Stimulated activated memory B cell treated with anti-CD40 and anti-IgM and Interleukin-4, amounts not matched to agents 10 μg/mL and 1 μg/mL and 100 μg/mL, for 72 hours (primary cell): Measurements from ENCODE around the gene CHST15.

ENCODE experiments used
- ATAC-seq: fragments of 150-1000 bp; cut with Tn5 transposase; 2 replicates; pipeline ENCODE4 v1.10.0; 2021
- H3K27ac Mint-ChIP-seq: one replicate; pipeline ENCODE4 v1.8.0; 2022; ENCODE audit warnings: mild to moderate bottlenecking, mixed read lengths
- H3K27me3 Mint-ChIP-seq: one replicate; pipeline ENCODE4 v1.8.0; 2022; ENCODE audit warnings: mixed read lengths
- H3K36me3 Mint-ChIP-seq: one replicate; pipeline ENCODE4 v1.8.0; 2022; ENCODE audit warnings: mixed read lengths
- H3K4me1 Mint-ChIP-seq: one replicate; pipeline ENCODE4 v1.8.0; 2022; ENCODE audit warnings: mixed read lengths
- H3K4me3 Mint-ChIP-seq: one replicate; pipeline ENCODE4 v1.8.0; 2022; ENCODE audit warnings: mild to moderate bottlenecking, moderate library complexity, mixed read lengths
- H3K9me3 Mint-ChIP-seq: one replicate; pipeline ENCODE4 v1.8.0; 2022; ENCODE audit warnings: mixed read lengths

Gene CHST15

DNA sequence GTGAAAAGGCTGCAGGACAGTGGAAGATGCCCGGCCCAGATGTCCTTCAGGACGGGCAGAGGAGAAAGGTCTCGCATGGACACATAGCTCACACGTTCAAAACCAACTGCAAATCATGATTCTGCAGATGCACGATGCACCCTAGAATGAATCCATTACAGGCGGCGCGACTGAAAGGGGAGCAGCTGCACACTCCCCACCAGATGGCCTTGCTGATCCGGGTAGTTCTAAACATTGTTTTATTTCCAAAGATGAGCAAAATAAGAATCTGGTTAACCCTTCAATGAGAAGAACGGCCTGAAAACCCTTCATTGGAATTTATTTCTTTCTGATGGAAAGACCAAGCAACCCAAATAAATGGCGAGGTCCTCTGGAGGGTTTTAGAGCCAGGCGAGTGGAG, 33.8 kb downstream of the CHST15 start:
- Mint-ChIP-seq H3K9me3 (no peaks in the 10 kb centered on the region), H3K4me3 (no peak overlapping the region), H3K36me3 (no peaks in the 10 kb centered on the region), H3K4me1 (peaks cover 36% of the 10 kb centered on the region), H3K27me3 (no peaks in the 10 kb centered on the region), H3K27ac (no peak overlapping the region)
- ATAC-seq = no peak

DNA sequence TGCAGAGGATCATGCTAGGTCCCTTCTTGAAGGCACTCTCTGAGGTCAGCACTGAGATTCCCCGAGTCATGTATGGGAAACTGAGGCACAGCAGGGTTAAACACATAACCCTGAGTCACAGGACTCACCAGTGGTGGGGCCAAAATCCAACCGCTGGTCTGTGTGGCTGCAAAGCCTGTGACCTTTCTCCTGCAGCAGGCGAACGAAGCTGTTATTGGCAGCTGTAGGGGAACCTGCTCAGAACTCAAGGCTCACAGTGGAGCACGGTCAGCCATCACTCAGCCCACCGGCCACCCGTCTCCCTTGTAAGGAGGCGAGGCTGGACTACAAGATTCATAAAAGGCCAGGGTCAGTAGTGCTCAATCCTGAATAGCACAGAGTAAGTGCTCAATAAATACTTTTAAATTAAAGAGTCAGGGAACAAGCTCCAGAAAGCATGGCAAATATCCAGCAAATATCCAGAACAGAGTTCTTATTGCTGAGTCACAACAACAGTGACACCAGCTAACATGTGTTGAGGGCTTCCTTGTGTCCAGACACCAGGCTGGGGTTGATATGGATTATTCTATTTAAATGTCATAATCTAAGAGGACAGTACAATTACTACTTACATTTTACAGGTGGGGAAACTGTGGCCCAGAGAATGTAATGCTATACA, 34.9 kb downstream of the CHST15 start:
- H3K9me3 Mint-ChIP-seq = no peaks in the 10 kb centered on the region
- H3K27me3 Mint-ChIP-seq = no peaks in the 10 kb centered on the region
- H3K4me1 Mint-ChIP-seq = peaks cover 34% of the 10 kb centered on the region
- ATAC-seq = no peak
- no peak overlapping the region for H3K27ac Mint-ChIP-seq
- peaks cover 6% of the 10 kb centered on the region for H3K36me3 Mint-ChIP-seq
- H3K4me3 Mint-ChIP-seq = no peak overlapping the region

DNA sequence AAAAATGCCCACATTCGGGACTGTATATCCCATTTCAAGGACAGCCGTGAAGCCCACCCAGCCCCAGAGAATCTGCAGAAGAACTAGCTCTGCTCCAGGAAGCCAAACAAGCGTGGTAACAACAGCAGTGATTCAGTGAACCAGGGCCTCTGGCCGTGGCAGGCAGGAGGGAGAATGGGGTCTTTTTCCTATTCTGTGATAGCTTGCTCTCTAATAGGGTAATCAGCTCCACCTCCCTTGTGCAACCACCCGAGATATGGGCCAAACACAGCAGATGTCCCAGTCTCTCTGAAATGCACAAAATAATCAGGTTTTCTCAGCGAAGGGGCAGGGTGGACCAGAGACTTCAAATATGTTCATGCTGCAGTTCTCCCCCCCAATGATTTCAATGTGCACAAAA, 35.8 kb downstream of the CHST15 start:
- Mint-ChIP-seq H3K27me3 (no peaks in the 10 kb centered on the region), H3K27ac (no peak overlapping the region), H3K36me3 (peaks cover 6% of the 10 kb centered on the region), H3K4me1 (peaks cover 25% of the 10 kb centered on the region), H3K4me3 (no peak overlapping the region), H3K9me3 (no peaks in the 10 kb centered on the region)
- no peak for ATAC-seq

DNA sequence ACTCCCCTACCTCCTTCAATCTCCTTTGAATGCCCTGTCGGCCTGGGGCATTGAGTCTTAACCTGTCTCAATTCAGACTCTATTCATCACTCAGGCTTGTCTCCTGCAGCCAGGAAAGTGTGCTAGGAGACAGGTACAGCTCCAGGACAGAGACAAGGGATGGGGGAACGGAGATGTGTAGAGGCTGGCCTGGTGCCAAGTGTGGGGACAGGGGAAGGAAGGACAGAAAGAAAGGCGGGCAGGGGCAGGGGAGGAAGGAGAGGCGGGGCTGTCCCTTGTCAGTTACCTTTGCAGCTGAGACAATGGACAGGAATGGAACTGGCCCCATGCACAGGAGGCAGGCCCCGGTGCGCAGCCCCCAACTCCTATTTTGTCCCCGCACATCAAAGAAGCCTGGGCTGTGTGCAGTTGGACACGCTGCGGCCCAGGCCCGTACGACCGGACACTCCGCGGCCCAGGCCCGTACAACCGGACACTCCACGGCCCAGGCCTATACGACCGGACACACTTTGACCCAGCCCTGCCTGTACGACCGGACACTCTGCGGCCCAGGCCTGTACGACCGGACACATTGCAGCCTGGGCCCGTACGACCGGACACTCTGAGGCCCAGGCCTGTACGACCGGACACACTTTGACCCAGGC, 36.9 kb downstream of the CHST15 start:
- no peak overlapping the region for H3K27ac Mint-ChIP-seq

DNA sequence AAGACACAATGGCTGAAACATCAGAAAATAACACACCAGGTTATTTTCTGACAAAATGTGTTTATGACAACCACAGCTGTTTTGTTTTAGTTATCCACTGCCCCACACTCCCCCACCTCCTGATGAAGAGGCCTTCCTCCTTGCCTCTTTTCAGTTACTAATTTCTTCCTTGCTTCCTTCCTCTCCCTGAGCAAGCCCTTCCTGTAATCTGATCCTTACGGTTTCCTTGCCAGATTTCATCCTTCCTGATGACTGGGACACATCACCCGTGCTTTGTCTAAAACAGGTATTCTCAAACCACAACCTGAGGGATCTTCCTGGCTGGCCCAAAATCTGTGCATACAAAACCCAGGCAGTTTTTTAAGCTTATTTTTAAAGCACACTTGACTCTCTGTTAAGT, 39.4 kb downstream of the CHST15 start:
- Mint-ChIP-seq H3K36me3 (peaks cover 9% of the 10 kb centered on the region), H3K9me3 (no peaks in the 10 kb centered on the region), H3K4me3 (no peak overlapping the region), H3K4me1 (peaks cover 30% of the 10 kb centered on the region), H3K27me3 (no peaks in the 10 kb centered on the region), H3K27ac (peak overlapping the region; percentile 44)
- no peak for ATAC-seq

More for the DNA sequence above, 36.9 kb downstream of the CHST15 start:
- Mint-ChIP-seq H3K9me3 (no peaks in the 10 kb centered on the region), H3K4me3 (no peak overlapping the region), H3K4me1 (peaks cover 17% of the 10 kb centered on the region), H3K27me3 (no peaks in the 10 kb centered on the region), H3K36me3 (peaks cover 6% of the 10 kb centered on the region)
- ATAC-seq = no peak

DNA sequence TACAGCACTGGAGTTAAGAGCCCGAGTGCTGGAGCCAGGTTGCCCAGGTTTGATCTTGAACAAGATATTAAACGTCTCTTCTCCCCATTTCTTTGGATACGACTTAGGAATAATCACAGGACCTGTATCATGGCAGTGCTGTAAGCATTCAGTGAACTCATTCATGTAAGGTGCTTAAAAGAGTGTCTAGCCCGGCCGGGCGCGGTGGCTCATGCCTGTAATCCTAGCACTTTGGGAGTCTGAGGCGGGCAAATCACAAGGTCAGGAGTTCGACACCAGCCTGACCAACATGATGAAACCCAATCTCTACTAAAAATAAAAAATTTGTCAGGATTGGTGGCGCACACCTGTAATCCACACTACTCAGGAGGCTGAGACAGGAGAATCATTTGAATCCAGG, 40.8 kb downstream of the CHST15 start:
- Mint-ChIP-seq H3K9me3 (no peaks in the 10 kb centered on the region), H3K27me3 (no peaks in the 10 kb centered on the region)

DNA sequence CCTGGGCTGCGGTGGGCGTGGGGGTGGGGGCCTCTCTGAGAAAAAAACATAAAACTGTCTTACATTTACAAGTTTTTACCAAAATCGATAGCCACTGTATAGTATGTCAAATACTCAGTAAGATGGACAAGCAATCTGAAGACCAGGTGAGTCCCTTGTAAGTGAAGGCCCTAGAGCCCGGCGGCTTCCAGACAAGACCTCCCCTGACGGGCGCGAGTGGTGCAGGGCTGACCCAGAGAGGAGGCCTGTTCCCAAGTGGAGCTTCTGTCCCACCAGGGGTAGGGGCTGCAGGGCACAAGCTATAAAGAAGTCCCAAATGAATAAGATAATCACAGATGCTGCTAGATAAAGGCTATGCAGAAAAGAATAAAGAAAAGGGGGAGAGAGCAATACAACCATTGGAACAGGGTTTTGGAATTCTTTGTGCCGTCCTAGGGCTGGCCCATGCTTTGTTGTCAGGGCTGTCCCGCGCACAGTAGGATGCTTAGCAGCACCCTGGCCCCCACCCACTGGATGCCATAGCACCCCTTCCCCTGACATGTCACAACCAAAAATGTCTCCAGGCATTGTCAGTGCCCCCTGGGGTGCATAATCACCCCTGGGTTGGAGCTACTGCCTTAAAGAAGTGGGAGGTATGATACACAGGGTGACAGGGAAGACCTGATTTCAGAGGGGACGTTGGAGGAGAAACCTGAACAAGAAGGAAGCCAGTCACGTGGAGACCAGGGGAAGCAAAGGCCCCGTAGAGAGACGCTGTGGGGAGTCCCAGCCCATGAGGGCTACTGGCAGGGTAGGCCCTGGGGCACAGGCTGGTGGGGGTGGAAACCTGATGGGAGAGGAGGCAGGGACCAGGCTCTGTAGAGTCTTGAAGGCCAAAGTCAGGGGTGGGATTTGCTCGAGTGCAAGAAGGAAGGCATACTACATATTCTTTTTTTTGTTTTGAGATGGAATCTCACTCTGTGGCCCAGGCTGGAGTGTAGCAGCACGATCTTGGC, 43.1 kb downstream of the CHST15 start:
- Mint-ChIP-seq H3K36me3 (peaks cover 18% of the 10 kb centered on the region), H3K27me3 (no peaks in the 10 kb centered on the region), H3K4me3 (no peak overlapping the region), H3K4me1 (peaks cover 35% of the 10 kb centered on the region), H3K9me3 (no peaks in the 10 kb centered on the region), H3K27ac (peak overlapping the region; percentile 4)
- no peak for ATAC-seq

More for the DNA sequence above, 40.8 kb downstream of the CHST15 start:
- Mint-ChIP-seq H3K36me3 (peaks cover 12% of the 10 kb centered on the region), H3K4me3 (no peak overlapping the region), H3K4me1 (peaks cover 30% of the 10 kb centered on the region), H3K27ac (no peak overlapping the region)
- no peak for ATAC-seq

DNA sequence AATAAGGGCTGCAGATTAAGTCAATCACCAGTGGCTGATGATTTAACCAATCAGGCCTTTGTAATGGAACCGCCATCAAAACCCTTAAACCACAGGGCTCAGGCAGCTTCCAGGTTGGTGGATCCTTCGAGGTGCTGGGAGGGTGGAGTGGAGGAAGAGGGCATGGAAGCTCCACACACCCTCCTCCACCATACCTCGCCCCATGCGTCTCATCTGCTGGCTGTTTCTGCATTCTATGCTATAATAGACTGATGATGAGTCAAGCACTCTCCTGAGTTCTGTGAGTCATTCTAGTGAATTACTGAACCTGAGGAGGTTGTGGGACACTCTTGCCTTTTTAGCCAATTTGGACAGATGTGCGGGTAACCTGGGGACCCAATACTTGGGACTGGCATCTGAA, 43.9 kb downstream of the CHST15 start:
- H3K27me3 Mint-ChIP-seq = no peaks in the 10 kb centered on the region
- H3K4me1 Mint-ChIP-seq = peaks cover 39% of the 10 kb centered on the region
- ATAC-seq = no peak
- H3K9me3 Mint-ChIP-seq = no peaks in the 10 kb centered on the region
- peaks cover 22% of the 10 kb centered on the region for H3K36me3 Mint-ChIP-seq
- no peak overlapping the region for H3K27ac Mint-ChIP-seq
- H3K4me3 Mint-ChIP-seq = no peak overlapping the region

DNA sequence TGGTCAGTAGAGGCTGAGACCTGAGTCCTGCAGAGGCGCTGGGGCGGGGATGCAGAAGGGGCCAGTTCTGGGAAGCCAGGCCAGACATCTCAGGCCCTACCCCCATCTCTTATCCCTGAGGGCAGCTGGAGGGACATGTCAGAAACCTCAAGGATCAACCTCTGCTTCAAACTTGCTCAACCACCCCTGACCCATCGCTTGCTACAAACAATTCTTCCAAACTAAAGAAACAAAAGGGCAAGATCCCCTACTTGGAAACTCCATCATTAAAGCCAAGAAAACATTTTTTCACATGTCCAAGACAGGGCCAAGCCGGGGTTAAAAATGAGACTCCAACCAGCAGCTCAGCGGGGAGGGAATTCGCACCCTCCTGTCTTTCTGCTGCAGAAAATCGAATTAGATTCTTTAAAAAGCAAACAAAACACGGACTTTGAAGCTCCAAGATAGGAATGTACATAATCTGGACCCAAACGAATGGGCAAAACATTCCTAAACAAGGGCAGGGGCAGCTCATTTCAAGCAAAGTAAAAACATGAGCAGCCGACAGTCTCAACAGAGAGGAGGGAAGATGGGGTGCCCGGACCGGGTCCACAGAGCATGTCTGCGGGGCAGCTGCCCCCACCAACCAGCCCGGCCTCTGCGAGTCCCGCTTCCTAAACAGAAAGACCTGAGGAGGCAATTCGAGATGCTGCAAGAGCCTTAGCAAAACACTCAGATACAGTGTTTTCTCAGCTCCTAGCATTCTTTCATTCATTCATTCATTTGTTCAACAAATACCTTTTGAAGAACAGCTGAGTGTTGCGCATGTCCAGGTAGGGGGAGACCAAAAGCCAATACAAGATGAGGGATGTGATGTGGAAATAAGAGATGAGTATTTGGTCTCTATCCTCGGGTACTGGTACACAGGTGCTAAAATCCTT, 44.8 kb downstream of the CHST15 start:
- Mint-ChIP-seq H3K4me1 (peaks cover 40% of the 10 kb centered on the region), H3K4me3 (no peak overlapping the region), H3K27ac (no peak overlapping the region), H3K36me3 (peaks cover 22% of the 10 kb centered on the region), H3K9me3 (no peaks in the 10 kb centered on the region), H3K27me3 (no peaks in the 10 kb centered on the region)
- ATAC-seq = no peak

DNA sequence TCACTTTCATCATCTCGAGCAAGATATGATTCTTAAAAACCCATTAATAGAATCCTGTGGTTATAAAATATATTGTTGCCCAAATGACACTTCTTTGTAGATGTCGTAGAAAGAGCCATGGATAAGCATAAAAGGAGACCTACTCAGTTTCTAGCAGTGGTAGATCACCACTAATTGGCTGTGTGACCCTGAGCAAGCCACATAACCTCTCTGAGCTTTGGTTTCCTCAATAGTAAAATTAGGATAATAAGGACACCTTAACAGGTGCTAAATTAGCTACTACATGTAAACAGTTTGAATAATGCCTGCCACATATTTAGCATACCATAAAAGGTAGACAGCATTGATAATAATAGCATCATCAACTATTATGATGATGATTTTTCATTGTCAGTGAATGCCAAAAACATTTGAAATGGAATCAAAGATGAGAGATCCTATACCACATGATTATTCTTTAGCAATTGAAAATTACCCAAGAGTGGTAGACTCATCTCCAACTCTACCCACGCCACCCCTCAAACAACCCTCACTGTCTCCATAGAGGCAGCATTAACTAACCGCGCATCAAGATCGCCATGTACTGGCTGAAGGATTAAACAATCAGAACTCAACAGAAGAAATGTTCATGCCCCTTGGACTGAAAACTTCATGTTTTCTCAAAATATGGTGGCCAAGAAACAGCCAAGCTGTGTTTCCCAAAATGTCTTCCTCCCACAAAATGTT, 45.8 kb downstream of the CHST15 start:
- Mint-ChIP-seq H3K4me1 (peaks cover 51% of the 10 kb centered on the region), H3K27me3 (no peaks in the 10 kb centered on the region), H3K36me3 (peaks cover 27% of the 10 kb centered on the region), H3K4me3 (no peak overlapping the region), H3K27ac (no peak overlapping the region), H3K9me3 (no peaks in the 10 kb centered on the region)
- no peak for ATAC-seq

DNA sequence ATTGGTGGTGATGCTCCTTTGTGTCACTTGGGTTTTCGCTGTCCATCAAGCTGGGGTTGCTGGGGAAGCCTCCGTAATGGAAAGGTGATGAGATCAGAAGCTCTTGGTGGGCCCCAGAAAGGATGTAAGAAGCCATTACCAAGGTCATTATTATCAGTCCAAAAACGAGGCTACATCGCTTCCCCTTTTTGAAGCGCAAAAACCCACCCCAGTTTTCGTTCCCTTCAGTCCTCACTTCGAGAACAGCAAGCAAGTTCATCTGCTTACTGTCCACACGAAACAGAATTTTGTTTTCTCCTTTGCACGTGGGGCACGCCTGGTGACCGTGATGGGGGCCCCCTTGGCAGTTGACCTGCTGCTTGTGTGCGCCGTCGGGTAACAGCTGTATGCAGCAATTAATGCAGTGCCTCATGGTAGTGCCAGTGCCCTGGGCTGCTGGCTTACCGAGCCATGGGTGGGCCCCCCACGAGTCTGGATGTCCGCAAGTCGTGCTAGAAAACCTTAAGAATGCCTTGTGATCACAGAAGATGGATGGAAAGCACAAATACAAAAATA, 47.5 kb downstream of the CHST15 start:
- no peak overlapping the region for H3K4me3 Mint-ChIP-seq
- peaks cover 27% of the 10 kb centered on the region for H3K36me3 Mint-ChIP-seq
- no peaks in the 10 kb centered on the region for H3K9me3 Mint-ChIP-seq
- peak; percentile 39 for ATAC-seq
- no peaks in the 10 kb centered on the region for H3K27me3 Mint-ChIP-seq
- H3K27ac Mint-ChIP-seq = peak overlapping the region; percentile 35
- H3K4me1 Mint-ChIP-seq = peaks cover 58% of the 10 kb centered on the region

DNA sequence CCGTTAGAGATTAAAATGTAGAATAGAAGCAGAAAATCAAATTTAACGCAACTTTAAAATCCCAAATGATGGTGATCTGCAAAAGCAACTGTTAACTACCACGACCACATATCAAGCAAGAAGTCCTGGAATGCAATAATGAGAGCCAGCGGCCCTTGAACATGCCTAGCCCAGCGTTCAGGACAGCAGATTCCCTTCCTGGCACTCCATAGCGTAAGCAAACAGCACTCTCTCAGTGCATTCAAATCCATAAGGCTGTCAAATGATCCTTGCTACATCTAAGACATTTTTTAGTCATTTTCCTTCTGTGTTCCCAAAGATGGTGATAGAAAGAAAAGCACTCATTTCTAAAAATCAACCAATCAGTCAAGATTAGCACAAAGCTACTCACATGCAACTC, 48.1 kb downstream of the CHST15 start:
- Mint-ChIP-seq H3K4me1 (peaks cover 52% of the 10 kb centered on the region), H3K27me3 (no peaks in the 10 kb centered on the region), H3K27ac (no peak overlapping the region), H3K9me3 (no peaks in the 10 kb centered on the region), H3K36me3 (peaks cover 27% of the 10 kb centered on the region), H3K4me3 (no peak overlapping the region)
- ATAC-seq = no peak

DNA sequence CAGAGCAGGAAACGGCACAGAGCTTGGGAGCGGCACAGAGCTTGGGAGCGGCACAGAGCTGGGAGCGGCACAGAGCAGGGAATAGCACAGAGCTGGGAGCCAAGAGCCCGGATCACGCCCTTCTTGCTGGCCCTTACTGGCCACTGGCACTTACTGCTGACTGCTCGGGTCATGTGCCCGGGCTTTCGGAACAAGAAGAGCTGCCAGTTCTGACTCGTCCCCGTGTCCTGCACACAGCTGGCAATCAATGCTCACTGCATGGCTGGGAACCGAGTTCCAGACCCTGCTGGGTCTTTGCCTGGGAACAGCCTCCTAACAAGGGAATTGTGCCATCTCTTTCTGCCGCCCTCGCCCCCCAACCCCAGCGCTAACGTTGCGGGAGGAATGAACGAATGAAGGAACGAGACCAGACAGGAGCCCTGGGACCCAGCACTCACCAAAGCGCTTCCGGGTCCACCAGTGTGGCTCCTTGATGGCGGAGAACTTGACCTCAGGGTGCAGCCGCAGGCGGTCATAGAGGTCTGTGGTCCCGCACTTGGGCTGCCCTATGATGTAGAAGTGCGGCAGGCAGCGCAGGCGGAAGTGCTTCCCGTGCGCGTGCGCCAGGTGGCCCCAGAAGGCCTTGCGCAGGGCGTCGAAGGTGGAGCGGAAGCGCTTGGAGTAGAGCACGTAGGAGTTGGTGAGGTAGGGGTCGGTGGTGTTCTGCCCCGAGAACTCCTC, 49.1 kb downstream of the CHST15 start:
- no peak for ATAC-seq
- Mint-ChIP-seq H3K27me3 (no peaks in the 10 kb centered on the region), H3K36me3 (peaks cover 30% of the 10 kb centered on the region), H3K9me3 (no peaks in the 10 kb centered on the region), H3K4me3 (no peak overlapping the region), H3K27ac (peak overlapping the region; percentile 66), H3K4me1 (peaks cover 45% of the 10 kb centered on the region)
